ENCODE measurements around the gene BDNF. TPM values are rescaled to one million over a fixed set of nuclear protein-coding genes. Genes with fewer than 3 reads are reported as not detected.

Gene BDNF
- total and polyA plus RNA-seq, 3 experiments from 2014 or later: not detected

DNA sequence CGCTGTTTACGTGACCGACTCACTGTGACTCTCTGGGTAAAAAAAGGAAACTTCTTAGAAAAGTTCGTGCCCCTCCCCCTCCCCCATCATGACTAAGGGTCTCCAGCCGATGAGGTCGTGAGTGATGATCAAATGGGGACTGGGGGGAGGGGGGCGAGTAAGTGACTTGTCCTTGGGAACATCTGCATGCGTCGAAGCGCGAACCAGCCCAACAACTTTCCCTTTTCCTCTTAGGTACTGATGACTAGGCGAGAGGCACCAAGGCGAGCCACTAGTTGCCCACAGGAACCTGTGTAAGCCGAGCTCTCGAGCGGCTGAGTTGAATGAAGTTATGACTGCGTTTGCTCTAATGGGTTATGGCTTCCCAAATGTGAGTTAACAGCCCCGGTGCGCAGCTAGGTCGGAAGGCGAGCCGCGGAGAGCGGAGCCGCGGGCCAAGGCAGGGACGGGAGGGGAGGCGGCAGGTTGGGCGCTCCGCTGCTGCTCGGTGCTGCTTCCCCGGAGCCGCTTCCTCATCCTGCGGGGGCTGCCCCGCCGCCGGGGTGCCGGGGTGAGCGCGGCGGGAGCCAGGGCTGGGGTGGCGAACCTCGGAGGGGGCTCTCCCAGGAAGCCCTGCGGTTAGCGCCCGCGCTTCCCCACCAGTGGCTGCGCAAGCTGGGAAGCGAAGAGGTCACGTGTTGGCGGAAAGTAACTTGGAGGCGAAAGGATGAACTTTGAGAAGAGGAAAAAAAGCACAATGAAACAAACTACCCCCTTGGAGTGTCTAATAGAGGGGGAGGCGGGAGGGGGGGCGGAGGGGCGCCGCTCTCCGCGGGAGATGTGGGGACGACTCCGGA is 22.1 kb upstream of the BDNF start:
- H3K4me3 Mint-ChIP-seq: peak overlapping the region in 1 of 7 donors; percentile 74
- H3K4me1 ChIP-seq (ENCODE audit: insufficient read depth, low read length): no peaks in the 10 kb centered on the region
- H3K36me3 Mint-ChIP-seq: peaks cover 0 to 9% (median 2%) of the 10 kb centered on the region in 3 donors
- peaks cover 49 to 62% of the 10 kb centered on the region in 2 donors for H3K27me3 Mint-ChIP-seq
- H3K4me3 ChIP-seq (ENCODE audit: low read length): no peak overlapping the region
- DNase-seq: no peak
- peaks cover 20% of the 10 kb centered on the region for H3K27me3 ChIP-seq (ENCODE audit: insufficient read depth, low read length, poor library complexity, severe bottlenecking)
- H3K9me3 ChIP-seq (ENCODE audit: low read length): no peaks in the 10 kb centered on the region
- H3K27ac ChIP-seq (ENCODE audit: low read depth, low read length): no peak overlapping the region
- H3K9me3 Mint-ChIP-seq: peaks cover 0 to 29% (median 16%) of the 10 kb centered on the region in 5 donors
- CTCF ChIA-PET: no interaction called here
- POLR2A ChIA-PET: no interaction called here
- H3K27ac Mint-ChIP-seq: no peak overlapping the region
- no peaks in the 10 kb centered on the region for H3K36me3 ChIP-seq (ENCODE audit: insufficient read depth, low read length)
- H3K4me1 Mint-ChIP-seq: peaks cover 0 to 3% (median 3%) of the 10 kb centered on the region in 3 donors

DNA sequence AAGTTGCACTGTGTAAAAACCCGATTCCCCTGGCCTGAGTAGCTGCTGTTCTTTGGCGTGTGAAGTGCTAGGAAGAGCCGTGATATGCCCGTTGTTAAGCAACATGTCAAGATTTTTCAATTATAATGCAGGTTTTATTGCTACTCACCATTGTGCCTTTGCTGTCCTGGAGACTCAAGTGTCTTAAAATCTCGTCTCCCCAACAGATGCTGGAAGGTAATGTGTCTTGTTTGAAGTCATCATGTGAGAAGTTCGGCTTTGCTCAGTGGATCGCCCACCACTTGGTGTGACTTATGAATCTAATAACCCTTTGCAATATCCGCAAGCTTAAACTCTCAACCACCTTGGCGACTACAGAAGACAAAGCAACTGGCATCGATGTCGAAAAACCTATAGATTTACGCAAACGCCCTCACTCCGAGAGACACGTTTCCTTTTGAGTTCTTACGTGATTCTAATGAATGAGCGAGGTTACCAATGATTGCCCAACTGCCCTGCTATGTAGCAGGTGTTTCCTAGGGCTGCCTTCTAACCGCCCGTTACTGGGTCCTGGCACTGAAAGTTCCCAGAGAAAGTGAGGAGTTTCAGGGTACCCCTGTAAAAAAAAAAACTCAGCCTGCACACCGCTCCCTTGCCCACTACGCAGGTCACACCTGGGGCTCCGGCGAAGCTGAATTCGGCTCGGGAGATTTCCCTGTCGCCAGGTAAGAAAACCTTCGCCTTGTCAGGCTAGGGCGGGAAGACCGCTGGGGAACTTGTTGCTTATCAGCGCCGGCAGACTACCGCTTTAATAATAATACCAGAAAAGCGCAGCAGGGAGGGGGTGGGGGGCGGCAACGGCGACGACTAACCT is 21.2 kb upstream of the BDNF start:
- ChIA-PET POLR2A (no interaction called here), CTCF (no interaction called here)
- Mint-ChIP-seq H3K9me3 (peaks cover 0 to 29% (median 16%) of the 10 kb centered on the region in 5 donors), H3K27me3 (peaks cover 49 to 68% of the 10 kb centered on the region in 2 donors), H3K36me3 (peaks cover 0 to 9% (median 2%) of the 10 kb centered on the region in 3 donors), H3K27ac (no peak overlapping the region), H3K4me3 (no peak overlapping the region), H3K4me1 (peaks cover 0 to 3% (median 3%) of the 10 kb centered on the region in 3 donors)
- Histone ChIP-seq H3K27ac (ENCODE audit: low read depth, low read length) (no peak overlapping the region), H3K36me3 (ENCODE audit: insufficient read depth, low read length) (no peaks in the 10 kb centered on the region), H3K4me1 (ENCODE audit: insufficient read depth, low read length) (no peaks in the 10 kb centered on the region), H3K27me3 (ENCODE audit: insufficient read depth, low read length, poor library complexity, severe bottlenecking) (peaks cover 20% of the 10 kb centered on the region), H3K4me3 (ENCODE audit: low read length) (no peak overlapping the region), H3K9me3 (ENCODE audit: low read length) (no peaks in the 10 kb centered on the region)
- DNase-seq: no peak

DNA sequence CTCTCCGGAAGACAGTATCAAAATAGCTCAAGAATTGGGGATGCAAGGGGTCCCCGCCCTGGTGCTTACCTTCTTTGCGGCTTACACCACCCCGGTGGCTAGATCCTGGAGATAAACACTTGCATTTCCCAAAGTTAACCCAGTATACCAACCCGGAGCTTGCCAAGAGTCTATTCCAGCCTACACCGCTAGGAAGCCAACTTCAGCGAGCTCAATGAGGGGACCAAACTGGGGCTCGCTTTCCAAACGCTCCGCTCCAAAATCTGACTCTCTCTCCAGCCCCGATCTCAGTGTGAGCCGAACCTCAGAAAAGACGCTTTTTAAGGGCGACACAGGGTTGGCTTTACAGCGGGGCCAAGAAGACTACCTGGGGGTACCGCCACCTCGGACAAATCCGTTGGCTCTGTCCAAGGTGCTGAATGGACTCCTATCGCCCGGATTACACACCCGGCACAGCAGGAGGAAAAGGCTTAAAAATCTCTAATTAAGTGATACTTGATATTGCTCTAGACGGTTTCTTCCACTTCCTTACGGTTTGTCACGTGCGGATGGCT is 20.1 kb upstream of the BDNF start:
- H3K4me3 Mint-ChIP-seq: no peak overlapping the region
- H3K4me1 ChIP-seq (ENCODE audit: insufficient read depth, low read length): no peaks in the 10 kb centered on the region
- no peaks in the 10 kb centered on the region for H3K9me3 ChIP-seq (ENCODE audit: low read length)
- H3K36me3 ChIP-seq (ENCODE audit: insufficient read depth, low read length): no peaks in the 10 kb centered on the region
- no peak overlapping the region for H3K4me3 ChIP-seq (ENCODE audit: low read length)
- H3K9me3 Mint-ChIP-seq: peaks cover 0 to 29% (median 17%) of the 10 kb centered on the region in 5 donors
- ChIA-PET POLR2A (no interaction called here), CTCF (no interaction called here)
- peaks cover 0 to 3% (median 3%) of the 10 kb centered on the region in 3 donors for H3K4me1 Mint-ChIP-seq
- DNase-seq: no peak
- H3K36me3 Mint-ChIP-seq: peaks cover 0 to 9% (median 2%) of the 10 kb centered on the region in 3 donors
- H3K27me3 ChIP-seq (ENCODE audit: insufficient read depth, low read length, poor library complexity, severe bottlenecking): peaks cover 20% of the 10 kb centered on the region
- peaks cover 49 to 74% of the 10 kb centered on the region in 2 donors for H3K27me3 Mint-ChIP-seq
- no peak overlapping the region for H3K27ac ChIP-seq (ENCODE audit: low read depth, low read length)
- no peak overlapping the region for H3K27ac Mint-ChIP-seq

DNA sequence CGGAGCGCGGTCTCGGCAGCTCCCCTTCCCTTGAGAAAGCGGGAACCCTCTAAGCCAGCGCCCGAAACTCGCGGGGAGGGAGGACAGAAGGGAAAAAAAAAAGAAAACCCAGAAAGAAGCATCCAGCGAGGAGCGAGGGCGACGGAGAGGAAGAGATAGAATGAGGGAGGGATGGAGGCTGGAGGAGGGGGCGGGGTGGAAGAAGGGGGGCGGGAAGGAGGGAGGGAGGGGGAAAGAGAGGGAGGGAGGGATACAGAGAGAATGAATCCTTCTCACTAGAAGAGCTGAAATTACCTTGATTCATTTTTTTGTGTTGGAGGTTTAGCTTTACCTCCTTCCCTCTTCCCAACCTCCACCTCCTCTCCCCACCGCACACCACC is 19.3 kb upstream of the BDNF start:
- no peak for DNase-seq
- H3K36me3 Mint-ChIP-seq: peaks cover 0 to 9% (median 2%) of the 10 kb centered on the region in 3 donors
- POLR2A ChIA-PET: no interaction called here
- peaks cover 0 to 3% (median 3%) of the 10 kb centered on the region in 3 donors for H3K4me1 Mint-ChIP-seq
- Histone ChIP-seq H3K27me3 (ENCODE audit: insufficient read depth, low read length, poor library complexity, severe bottlenecking) (peaks cover 20% of the 10 kb centered on the region), H3K27ac (ENCODE audit: low read depth, low read length) (no peak overlapping the region), H3K36me3 (ENCODE audit: insufficient read depth, low read length) (no peaks in the 10 kb centered on the region), H3K9me3 (ENCODE audit: low read length) (no peaks in the 10 kb centered on the region), H3K4me1 (ENCODE audit: insufficient read depth, low read length) (no peaks in the 10 kb centered on the region), H3K4me3 (ENCODE audit: low read length) (no peak overlapping the region)
- H3K27ac Mint-ChIP-seq: no peak overlapping the region
- peak overlapping the region in 1 of 7 donors; percentile 51 for H3K4me3 Mint-ChIP-seq
- H3K9me3 Mint-ChIP-seq: peaks cover 0 to 29% (median 17%) of the 10 kb centered on the region in 5 donors
- CTCF ChIA-PET: no interaction called here
- peaks cover 49 to 73% of the 10 kb centered on the region in 2 donors for H3K27me3 Mint-ChIP-seq

DNA sequence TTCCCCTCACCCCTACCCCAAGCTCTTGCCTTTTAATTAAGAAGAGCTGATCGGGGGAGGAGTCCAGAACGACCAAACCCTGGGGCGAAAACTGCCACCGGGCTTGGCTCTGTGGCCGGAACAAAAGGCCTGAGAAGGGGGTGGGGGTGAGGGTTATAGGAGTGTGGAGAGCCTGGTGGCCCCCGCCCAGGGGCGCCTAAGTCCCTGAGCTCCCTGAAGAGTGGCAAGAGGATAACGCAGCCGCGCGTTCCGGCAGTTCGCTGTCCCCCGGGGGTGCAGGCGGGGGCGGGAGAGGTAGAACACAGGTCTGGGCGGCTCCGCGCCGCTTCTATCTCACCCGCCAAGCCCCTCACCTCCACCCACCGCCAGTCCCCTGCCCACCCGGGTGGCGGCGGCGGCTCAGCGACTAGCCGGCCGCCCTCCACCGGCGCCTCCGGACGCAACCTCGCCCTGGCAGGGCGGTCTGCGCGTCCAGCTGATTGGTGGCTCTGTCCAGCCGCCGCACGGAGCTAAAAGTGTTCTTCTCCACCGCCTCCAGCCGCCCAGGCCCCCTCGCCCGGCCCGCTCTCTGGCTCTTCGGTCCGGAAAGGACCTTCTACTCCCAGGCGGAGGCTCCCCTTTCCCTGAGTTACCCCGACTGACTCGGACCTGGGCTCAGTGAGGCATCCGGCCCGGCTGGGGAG is 18.7 kb upstream of the BDNF start:
- Histone ChIP-seq H3K9me3 (ENCODE audit: low read length) (no peaks in the 10 kb centered on the region), H3K36me3 (ENCODE audit: insufficient read depth, low read length) (no peaks in the 10 kb centered on the region), H3K4me3 (ENCODE audit: low read length) (no peak overlapping the region), H3K27ac (ENCODE audit: low read depth, low read length) (no peak overlapping the region), H3K4me1 (ENCODE audit: insufficient read depth, low read length) (no peaks in the 10 kb centered on the region), H3K27me3 (ENCODE audit: insufficient read depth, low read length, poor library complexity, severe bottlenecking) (peaks cover 20% of the 10 kb centered on the region)
- no peak for DNase-seq
- ChIA-PET POLR2A (no interaction called here), CTCF (no interaction called here)
- peaks cover 0 to 3% (median 3%) of the 10 kb centered on the region in 3 donors for H3K4me1 Mint-ChIP-seq
- peaks cover 0 to 9% (median 2%) of the 10 kb centered on the region in 3 donors for H3K36me3 Mint-ChIP-seq
- H3K4me3 Mint-ChIP-seq: peak overlapping the region in 1 of 7 donors; percentile 51
- H3K27ac Mint-ChIP-seq: no peak overlapping the region
- H3K27me3 Mint-ChIP-seq: peaks cover 48 to 73% of the 10 kb centered on the region in 2 donors
- peaks cover 0 to 29% (median 17%) of the 10 kb centered on the region in 5 donors for H3K9me3 Mint-ChIP-seq

DNA sequence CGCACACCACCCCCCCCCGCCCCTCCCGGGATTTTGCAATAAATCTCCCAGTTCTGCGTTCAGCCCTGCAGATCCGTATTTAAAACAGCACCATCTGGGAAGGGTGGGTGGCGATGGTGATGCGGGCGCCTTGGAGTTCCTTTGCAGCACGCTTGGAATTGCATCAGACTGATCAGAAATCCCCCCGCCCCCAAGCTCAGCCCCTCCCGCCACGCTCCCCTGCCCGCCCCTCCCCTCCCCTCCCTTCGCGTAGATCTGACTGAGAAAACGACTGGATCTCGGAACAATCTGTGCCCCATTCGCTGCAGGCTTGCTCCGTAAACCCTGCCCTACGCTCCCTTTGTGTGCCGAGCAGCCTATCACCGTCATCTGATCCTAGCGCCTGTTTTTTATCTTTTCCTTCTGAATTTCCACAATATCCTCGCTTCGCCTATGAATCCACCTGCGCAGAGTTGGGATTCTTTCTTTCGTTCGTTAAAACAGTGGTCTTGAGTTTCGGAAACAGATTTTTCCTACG is 18.1 kb upstream of the BDNF start:
- no peak overlapping the region for H3K4me3 Mint-ChIP-seq

DNA sequence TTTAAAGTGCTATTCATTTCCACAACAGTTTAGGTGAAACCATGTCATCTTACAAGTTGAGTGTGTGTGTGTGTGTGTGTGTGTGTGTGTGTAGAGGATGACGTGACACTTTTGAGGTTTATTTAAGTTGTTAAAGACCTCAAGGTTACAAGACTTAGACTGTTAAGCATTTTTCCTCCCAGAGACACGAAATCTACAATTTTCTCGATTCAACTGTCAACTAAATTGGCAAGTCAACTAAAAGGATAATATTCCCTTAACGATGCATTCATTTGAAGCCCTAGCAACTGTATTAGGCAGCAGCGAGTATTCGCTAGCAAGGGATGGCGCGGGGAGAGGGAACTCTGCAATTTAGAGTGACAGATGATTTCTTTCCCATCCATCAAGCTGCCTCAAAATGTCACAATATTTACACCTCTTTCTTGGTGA is 17.6 kb upstream of the BDNF start:
- Mint-ChIP-seq H3K27ac (no peak overlapping the region), H3K4me1 (peaks cover 0 to 3% (median 3%) of the 10 kb centered on the region in 3 donors)

More for the DNA sequence above, 18.1 kb upstream of the BDNF start:
- H3K27ac Mint-ChIP-seq: no peak overlapping the region
- H3K27ac ChIP-seq (ENCODE audit: low read depth, low read length): no peak overlapping the region
- no peaks in the 10 kb centered on the region for H3K36me3 ChIP-seq (ENCODE audit: insufficient read depth, low read length)
- CTCF ChIA-PET: no interaction called here
- H3K4me3 ChIP-seq (ENCODE audit: low read length): no peak overlapping the region
- H3K27me3 ChIP-seq (ENCODE audit: insufficient read depth, low read length, poor library complexity, severe bottlenecking): peaks cover 15% of the 10 kb centered on the region
- peaks cover 0 to 9% (median 2%) of the 10 kb centered on the region in 3 donors for H3K36me3 Mint-ChIP-seq
- POLR2A ChIA-PET: no interaction called here
- H3K4me1 ChIP-seq (ENCODE audit: insufficient read depth, low read length): no peaks in the 10 kb centered on the region
- peaks cover 0 to 28% (median 17%) of the 10 kb centered on the region in 5 donors for H3K9me3 Mint-ChIP-seq
- peaks cover 0 to 3% (median 3%) of the 10 kb centered on the region in 3 donors for H3K4me1 Mint-ChIP-seq
- H3K9me3 ChIP-seq (ENCODE audit: low read length): no peaks in the 10 kb centered on the region
- H3K27me3 Mint-ChIP-seq: peaks cover 43 to 68% of the 10 kb centered on the region in 2 donors
- DNase-seq: no peak

More for the DNA sequence above, 17.6 kb upstream of the BDNF start:
- H3K4me3 ChIP-seq (ENCODE audit: low read length): no peak overlapping the region
- POLR2A ChIA-PET: no interaction called here
- H3K4me1 ChIP-seq (ENCODE audit: insufficient read depth, low read length): no peaks in the 10 kb centered on the region
- DNase-seq: no peak
- CTCF ChIA-PET: no interaction called here
- no peaks in the 10 kb centered on the region for H3K36me3 ChIP-seq (ENCODE audit: insufficient read depth, low read length)
- Mint-ChIP-seq H3K9me3 (peaks cover 0 to 26% (median 17%) of the 10 kb centered on the region in 5 donors), H3K4me3 (no peak overlapping the region), H3K36me3 (peaks cover 0 to 9% (median 2%) of the 10 kb centered on the region in 3 donors), H3K27me3 (peaks cover 38 to 65% of the 10 kb centered on the region in 2 donors)
- peaks cover 9% of the 10 kb centered on the region for H3K27me3 ChIP-seq (ENCODE audit: insufficient read depth, low read length, poor library complexity, severe bottlenecking)
- H3K9me3 ChIP-seq (ENCODE audit: low read length): no peaks in the 10 kb centered on the region
- no peak overlapping the region for H3K27ac ChIP-seq (ENCODE audit: low read depth, low read length)

Measured in CD8-positive, alpha-beta memory T cell (primary cell).